IMR-90 (cell line): ENCODE results near the gene ZMIZ1. TPM values are rescaled to one million over a fixed set of nuclear protein-coding genes. Genes with fewer than 3 reads are reported as not detected.

Experiments used
- ATAC-seq: fragments of 200-7000 bp; cut with Tn5 transposase; 2 replicates; pipeline ENCODE4 v1.9.1; 2020; ENCODE audit warnings: low read depth, mild to moderate bottlenecking, moderate library complexity
- BruUV-seq: library from RNA; stranded (reverse); fragments of 400-500 nt; replicated peaks from 2 replicates; lab custom pipeline; 2021; lab: Mats Ljungman, UMichigan
- CTCF ChIA-PET: fragments of 300-600 bp; formaldehyde crosslinking; extraction: SDS; loops from one replicate; lab custom pipeline; 2021; ENCODE audit warnings: antibody characterized with exemption; lab: Yijun Ruan, JAX
- POLR2A ChIA-PET: fragments of 300-600 bp; sonication (Branson Sonifier 250); formaldehyde crosslinking; loops from one replicate; lab custom pipeline; 2022; ENCODE audit warnings: antibody characterized with exemption; ENCODE audit not compliant: unreplicated experiment; lab: Charles Lee
- DNase-seq: peaks from one replicate; pipeline ENCODE4 v3.0.0; 2013
- H2AFZ ChIP-seq: replicated peaks from 2 replicates; pipeline ENCODE3; 2013; ENCODE audit warnings: low read length, mild to moderate bottlenecking; ENCODE audit not compliant: poor library complexity
- H2AK5ac ChIP-seq: 2 replicates; pipeline ENCODE4 v1.6.1; 2013; ENCODE audit warnings: low read depth, low read length, inconsistent platforms
- H2AK9ac ChIP-seq: replicated peaks from 2 replicates; pipeline ENCODE3; 2013; ENCODE audit warnings: mild to moderate bottlenecking, low read depth, low read length, moderate library complexity; ENCODE audit not compliant: poor library complexity
- H2BK120ac ChIP-seq: 2 replicates; pipeline ENCODE4 v1.6.1; 2013; ENCODE audit warnings: low read depth, low read length, inconsistent platforms
- H2BK15ac ChIP-seq: 3 replicates; pipeline ENCODE4 v1.6.1; 2013; ENCODE audit warnings: low read depth, low read length, inconsistent platforms
- H2BK20ac ChIP-seq: 2 replicates; pipeline ENCODE4 v1.6.1; 2013; ENCODE audit warnings: low read depth, mild to moderate bottlenecking, inconsistent platforms, low read length, moderate library complexity
- H2BK5ac ChIP-seq: 2 replicates; pipeline ENCODE4 v1.6.1; 2013; ENCODE audit warnings: mild to moderate bottlenecking, low read depth, low read length, inconsistent platforms; ENCODE audit not compliant: poor library complexity, severe bottlenecking
- H3K14ac ChIP-seq: replicated peaks from 2 replicates; pipeline ENCODE4 v1.6.1; 2013; ENCODE audit warnings: low read depth, low read length, inconsistent platforms
- H3K18ac ChIP-seq: 2 replicates; pipeline ENCODE4 v1.6.1; 2013; ENCODE audit warnings: low read depth, low read length, control low read depth
- H3K23ac ChIP-seq: 2 replicates; pipeline ENCODE4 v1.6.1; 2013; ENCODE audit warnings: low read depth, low read length, inconsistent platforms
- H3K27ac ChIP-seq: 2 replicates; pipeline ENCODE4 v1.5.1; 2013; ENCODE audit warnings: mild to moderate bottlenecking, control low read depth, low read length; ENCODE audit not compliant: insufficient read depth
- H3K27me3 ChIP-seq: 2 replicates; pipeline ENCODE4 v1.6.1; 2013; ENCODE audit warnings: low read length; ENCODE audit not compliant: control insufficient read depth, insufficient read depth
- H3K36me3 ChIP-seq: 2 replicates; pipeline ENCODE4 v1.6.1; 2013; ENCODE audit warnings: low read length, mixed read lengths; ENCODE audit not compliant: control insufficient read depth, insufficient read depth
- H3K4ac ChIP-seq: 2 replicates; pipeline ENCODE4 v1.6.1; 2013; ENCODE audit warnings: low read depth, low read length, inconsistent platforms
- H3K4me1 ChIP-seq: 2 replicates; pipeline ENCODE4 v1.6.1; 2013; ENCODE audit warnings: low read length, mixed read lengths; ENCODE audit not compliant: control insufficient read depth, insufficient read depth
- H3K4me2 ChIP-seq: 2 replicates; pipeline ENCODE4 v1.6.1; 2013; ENCODE audit warnings: low read depth, mild to moderate bottlenecking, control low read depth, low read length, moderate library complexity
- H3K4me3 ChIP-seq: 2 replicates; pipeline ENCODE4 v1.5.1; 2013; ENCODE audit warnings: low read depth, mild to moderate bottlenecking, control low read depth, low read length, moderate library complexity; ENCODE audit not compliant: insufficient read depth
- H3K56ac ChIP-seq: 2 replicates; pipeline ENCODE4 v1.6.1; 2013; ENCODE audit warnings: low read length, inconsistent platforms; ENCODE audit not compliant: insufficient read depth; ENCODE audit errors: extremely low read depth
- H3K79me1 ChIP-seq, 2 experiments: 2 replicates each; pipeline ENCODE4 v1.6.1; 2013; ENCODE audit warnings: low read length in 2 of 2, inconsistent platforms in 1 of 2, low read depth in 1 of 2
- H3K9ac ChIP-seq: 2 replicates; pipeline ENCODE4 v1.6.1; 2013; ENCODE audit warnings: low read depth, low read length, control low read depth
- H3K9me1 ChIP-seq: 2 replicates; pipeline ENCODE4 v1.6.1; 2013; ENCODE audit warnings: low read length, inconsistent platforms; ENCODE audit not compliant: insufficient read depth
- H3K9me3 ChIP-seq: 2 replicates; pipeline ENCODE4 v1.6.1; 2013; ENCODE audit warnings: low read length; ENCODE audit not compliant: control insufficient read depth, insufficient read depth
- H4K20me1 ChIP-seq: 2 replicates; pipeline ENCODE4 v1.6.1; 2013; ENCODE audit warnings: low read length, inconsistent platforms; ENCODE audit not compliant: insufficient read depth
- H4K5ac ChIP-seq: 2 replicates; pipeline ENCODE4 v1.6.1; 2013; ENCODE audit warnings: mild to moderate bottlenecking, low read depth, low read length, control low read depth
- H4K8ac ChIP-seq, 2 experiments: 2 replicates each; pipeline ENCODE4 v1.6.1; 2013; ENCODE audit warnings: low read depth in 2 of 2, low read length in 2 of 2, control low read depth in 1 of 2, inconsistent platforms in 1 of 2
- H4K91ac ChIP-seq: 2 replicates; pipeline ENCODE4 v1.6.1; 2013; ENCODE audit warnings: low read depth, low read length, inconsistent platforms; ENCODE audit not compliant: insufficient read depth
- BHLHE40 ChIP-seq: fragments of 150-350 bp; IDR thresholded peaks from 2 replicates; pipeline ENCODE4 v1.6.1; 2016; ENCODE audit warnings: mild to moderate bottlenecking, low read depth, low read length
- MAFK ChIP-seq: IDR thresholded peaks from 2 replicates; pipeline ENCODE4 v1.6.1; 2012; ENCODE audit warnings: low read depth, low read length, improper control_type of control experiment
- POLR2A ChIP-seq: IDR thresholded peaks from 2 replicates; pipeline ENCODE4 v1.6.1; 2012; ENCODE audit warnings: mild to moderate bottlenecking, low read depth, low read length
- RFX5 ChIP-seq: IDR thresholded peaks from 2 replicates; pipeline ENCODE4 v1.8.0; 2012; ENCODE audit warnings: low read depth, mild to moderate bottlenecking, low read length, moderate library complexity
- SMC3 ChIP-seq: fragments of 150-350 bp; IDR thresholded peaks from 2 replicates; pipeline ENCODE4 v1.6.1; 2016; ENCODE audit warnings: low read depth, mild to moderate bottlenecking, antibody characterized with exemption, low read length, moderate library complexity
- WGBS, 2 experiments: methylation state at CpG; one replicate each; pipeline versions ENCODE4 v1.1.5 to v1.1.7; 2013; ENCODE audit warnings: missing lambda C conversion rate in 2 of 2; ENCODE audit not compliant: insufficient read length in 1 of 2; ENCODE audit errors: extremely low coverage in 2 of 2; 5-methylcytosine and 5-hydroxymethylcytosine counted together
- dilution Hi-C: fragments of 300-500 bp; cut with HindIII; formaldehyde crosslinking; loops from one replicate; pipeline ENCODE4 v1.14.3; 2018; ENCODE audit warnings: low sequenced_read_pairs; ENCODE audit not compliant: unreplicated experiment
- in situ Hi-C: fragments of 300-500 bp; cut with MboI; formaldehyde crosslinking; loops from 3 replicates; pipeline ENCODE4 v1.14.3; 2019; ENCODE audit warnings: low sequenced_read_pairs, inconsistent platforms, mixed read lengths
- intact Hi-C: fragments of 100-400 bp; cut with micrococcal nuclease; formaldehyde crosslinking; loops from 2 replicates; pipeline ENCODE4 v1.10.0; 2022
- polyA plus RNA-seq, 3 experiments: library from polyadenylated mRNA; depleted of rRNA; stranded (reverse); fragments of >200 nt; gene quantifications; 2 replicates each; pipeline ENCODE4 v1.2.3, GENCODE V29; 2012; ENCODE audit warnings: low replicate concordance in 1 of 3
- total RNA-seq: library from RNA; depleted of rRNA; stranded (reverse); fragments of >200 nt; gene quantifications from 2 replicates; pipeline ENCODE4 v1.2.3, GENCODE V29; 2012
- TF ChIP-seq, protein P1 (sequence below): fragments of 150-350 bp; IDR thresholded peaks from 2 replicates; pipeline ENCODE4 v1.6.1; 2016; ENCODE audit warnings: low read depth, mild to moderate bottlenecking, low read length, moderate library complexity, borderline replicate concordance

The ZMIZ1 gene
- total and polyA plus RNA-seq, 2 of the 4 experiments (the other 2 are of a cell fraction), result 6.6 to 48.7 TPM

DNA sequence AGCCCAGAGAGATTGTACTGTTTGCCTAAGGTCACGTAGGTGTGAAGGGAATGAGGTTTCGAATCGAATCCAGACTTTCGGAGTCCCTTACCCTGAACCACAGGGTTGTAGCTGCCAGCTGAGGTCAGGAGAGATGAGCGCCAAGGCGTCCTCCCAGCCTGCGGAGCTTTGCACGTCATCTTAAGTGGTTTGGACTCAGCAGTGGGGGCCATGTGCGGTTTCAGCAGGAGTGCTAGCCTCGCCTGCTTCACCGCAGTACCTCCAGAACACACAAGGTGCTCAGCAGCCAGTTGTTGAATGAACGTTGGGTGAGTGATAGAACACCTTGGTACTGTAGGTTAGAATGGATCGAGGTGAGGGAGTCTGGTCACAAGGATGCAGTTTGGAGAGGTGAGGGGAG, 203.6 kb downstream of the ZMIZ1 start (continued):
- TF ChIP-seq SMC3, result no peak

DNA sequence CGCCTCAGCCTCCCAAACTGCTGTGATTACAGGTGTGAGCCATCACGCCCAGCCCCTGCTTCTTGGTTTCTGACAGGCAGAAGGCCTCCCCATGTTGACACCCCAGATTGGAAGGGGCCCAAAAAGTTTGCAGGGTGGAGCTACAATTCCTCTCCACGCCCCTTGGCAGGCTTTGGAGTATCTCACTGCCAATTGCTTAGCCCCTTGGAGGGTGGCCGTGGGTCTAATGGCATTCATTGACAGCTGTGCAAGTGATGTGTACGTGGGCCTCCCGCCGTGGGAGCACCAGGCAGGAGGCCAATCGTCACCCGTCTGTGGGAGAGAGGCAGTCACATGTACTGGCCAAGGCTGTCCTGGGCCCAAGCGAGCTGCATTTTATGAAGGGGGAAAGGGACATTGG, 204.8 kb downstream of the ZMIZ1 start:
- no peak for DNase-seq
- Histone ChIP-seq H4K20me1 (peaks cover 95% of the 10 kb centered on the region), H2BK5ac (no peak overlapping the region), H3K56ac (no peak overlapping the region), H2BK15ac (no peak overlapping the region), H4K8ac (peak overlapping the region in 1 of 2 experiments; percentile 20; a peak in 1 of 4 replicates), H2BK120ac (no peak overlapping the region), H2AK5ac (no peak overlapping the region), H3K4me2 (no peak overlapping the region), H4K5ac (no peak overlapping the region), H2AFZ (no peak overlapping the region), H3K9me1 (peaks cover 51% of the 10 kb centered on the region), H3K4ac (no peak overlapping the region), H3K9ac (no peak overlapping the region), H3K14ac (0 out of 2 replicates have a peak overlapping the region, but pooled peaks have one; percentile 45), H2BK20ac (no peak overlapping the region), H3K27ac (no peak overlapping the region), H2AK9ac (peak overlapping the region; percentile 25), H3K18ac (no peak overlapping the region), H3K79me1 (peaks cover 70 to 95% of the 10 kb centered on the region in 2 experiments), H3K36me3 (peaks cover 42% of the 10 kb centered on the region), H3K9me3 (no peaks in the 10 kb centered on the region), H3K27me3 (no peaks in the 10 kb centered on the region), H3K4me3 (no peak overlapping the region), H3K4me1 (peaks cover 28% of the 10 kb centered on the region), H3K23ac (no peak overlapping the region), H4K91ac (no peak overlapping the region)
- ChIA-PET CTCF (no interaction called here), POLR2A (no interaction called here)
- TF ChIP-seq RFX5 (no peak), BHLHE40 (no peak), MAFK (no peak), POLR2A (no peak)
- TF ChIP-seq, protein P1, sequence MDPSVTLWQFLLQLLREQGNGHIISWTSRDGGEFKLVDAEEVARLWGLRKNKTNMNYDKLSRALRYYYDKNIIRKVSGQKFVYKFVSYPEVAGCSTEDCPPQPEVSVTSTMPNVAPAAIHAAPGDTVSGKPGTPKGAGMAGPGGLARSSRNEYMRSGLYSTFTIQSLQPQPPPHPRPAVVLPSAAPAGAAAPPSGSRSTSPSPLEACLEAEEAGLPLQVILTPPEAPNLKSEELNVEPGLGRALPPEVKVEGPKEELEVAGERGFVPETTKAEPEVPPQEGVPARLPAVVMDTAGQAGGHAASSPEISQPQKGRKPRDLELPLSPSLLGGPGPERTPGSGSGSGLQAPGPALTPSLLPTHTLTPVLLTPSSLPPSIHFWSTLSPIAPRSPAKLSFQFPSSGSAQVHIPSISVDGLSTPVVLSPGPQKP, result no peak
- no peak for ATAC-seq
- 64% methylated on average over 6 of the region's 10 CpGs; no CpG with 5 or more reads in 1 of the 2 experiments for WGBS, 2 experiments
- dilution Hi-C loops, result no loop called here
- intact Hi-C loops, result no loop called here
- in situ Hi-C loops, result no loop called here
- no TSS peak for BruUV-seq
